NB4 (cell line): ENCODE measurements around the gene BRAT1.

Experiments
- CTCF ChIP-seq: IDR thresholded peaks from one replicate; pipeline ENCODE4 v1.5.1; 2012; ENCODE audit warnings: low read depth, low read length
- MAX ChIP-seq: IDR thresholded peaks from 2 replicates; pipeline ENCODE4 v1.6.1; 2011; ENCODE audit warnings: low read depth, low read length
- MYC ChIP-seq: IDR thresholded peaks from 2 replicates; pipeline ENCODE4 v1.6.1; 2011; ENCODE audit warnings: low read depth, low read length
- POLR2A ChIP-seq: IDR thresholded peaks from 2 replicates; pipeline ENCODE4 v1.6.1; 2011; ENCODE audit warnings: mild to moderate bottlenecking; ENCODE audit not compliant: insufficient read length; ENCODE audit errors: extremely low read depth

GRCh38 chr7:2504889-2505375, 50.4 kb downstream of the BRAT1 start:
- no peak for TF ChIP-seq CTCF
- no peak for TF ChIP-seq MAX
- no peak for TF ChIP-seq POLR2A
- TF ChIP-seq MYC: no peak
